Amniotic epithelial cell (primary cell): ENCODE measurements around the gene EMSY.
A peak's percentile ranks its signal among the peaks of the same experiment; 100 is the strongest.
"Not testable (repeated sequence)": the region's sequence is repeated elsewhere in the genome, so short reads cannot be mapped to it uniquely, and the experiment has no call there.

Experiments used
- DNase-seq: peaks from one replicate; pipeline ENCODE4 v3.0.0-alpha.2; 2010; ENCODE audit warnings: low read depth

Gene EMSY

DNA sequence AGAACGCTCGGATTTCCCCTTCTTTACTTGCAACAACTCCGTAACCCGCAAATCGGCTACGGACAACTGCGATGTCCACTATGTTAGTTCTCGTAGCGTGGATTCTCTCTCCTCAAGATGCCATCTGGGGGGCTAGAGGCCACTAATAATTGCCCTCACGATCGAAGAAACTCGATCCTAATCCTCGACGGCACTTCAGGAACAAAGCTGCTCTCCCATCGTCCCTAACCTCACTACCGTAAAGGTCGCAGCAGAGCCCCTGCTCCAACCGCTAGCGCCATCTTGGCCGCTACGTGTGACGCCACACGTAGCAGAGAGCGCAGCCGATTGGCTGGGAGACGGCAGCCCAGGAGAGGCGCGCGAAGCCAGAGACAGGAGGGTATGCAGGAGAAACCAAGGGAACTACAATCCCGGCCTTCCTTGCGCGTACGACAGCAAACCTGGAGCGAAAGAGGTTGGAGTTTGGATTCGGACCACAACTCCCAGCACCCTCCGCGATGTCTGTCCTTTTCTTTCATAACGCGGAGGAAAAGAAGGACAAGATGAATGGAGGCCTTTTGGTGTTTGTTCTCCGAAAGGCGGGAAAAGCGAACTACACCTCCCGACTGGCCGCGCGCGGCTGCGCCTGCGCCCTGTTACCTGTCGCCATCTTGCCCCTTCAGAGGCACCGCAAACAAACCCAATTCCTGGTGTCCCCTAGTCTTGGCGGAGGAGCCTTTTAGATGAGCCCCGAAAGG is at the start of gene EMSY:
Gene EMSY, plus strand, starts transcription at position 635 of the 737 bp plus-strand sequence. CDS start 1,921 bp downstream, outside the sequence.
- peak; percentile 100 for DNase-seq

DNA sequence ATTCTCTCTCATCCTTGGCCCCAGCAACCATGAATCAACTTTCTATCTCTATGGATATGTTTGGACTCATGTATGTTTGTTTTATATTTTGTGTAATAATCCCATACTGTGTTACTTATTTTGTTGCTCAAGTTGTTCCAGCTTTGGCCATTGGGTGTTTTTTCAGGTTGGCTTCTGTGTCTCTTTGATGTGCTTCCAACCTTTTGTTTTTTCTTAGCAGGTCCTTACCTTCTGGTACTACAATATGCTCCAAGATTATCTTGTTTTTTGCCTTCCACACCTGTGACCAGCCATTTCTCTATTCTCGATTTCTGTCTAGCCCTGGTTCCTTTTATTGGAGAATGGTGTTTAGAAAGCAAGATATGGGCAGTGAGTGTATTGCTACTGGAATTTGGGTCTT is 49.5 kb upstream of the EMSY start:
- no peak for DNase-seq

DNA sequence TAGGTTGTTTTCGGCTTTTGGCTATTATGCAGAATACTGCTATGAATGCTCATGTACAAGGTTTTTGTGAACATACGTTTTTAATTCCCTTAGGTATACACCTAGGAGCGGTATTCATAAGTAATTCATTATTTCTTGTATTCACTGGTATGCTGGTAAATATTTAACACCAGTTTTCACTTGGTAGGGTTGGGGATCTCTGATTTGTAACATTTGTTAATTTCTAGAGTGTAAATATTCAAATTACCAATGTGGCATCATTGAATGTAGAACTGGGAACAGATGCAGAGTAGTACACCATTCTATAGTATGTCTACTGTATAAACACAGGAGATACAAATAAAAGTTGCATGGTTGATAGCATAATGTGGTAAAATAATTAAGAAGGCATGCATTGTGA is 47.4 kb upstream of the EMSY start:
- DNase-seq = no peak

- DNase-seq = no peak
Measured at GRCh38 chr11:76400967-76401366, 43.9 kb upstream of the EMSY start.

- DNase-seq = not testable (repeated sequence)
Measured at GRCh38 chr11:76401484-76401883, 43.3 kb upstream of the EMSY start.

DNA sequence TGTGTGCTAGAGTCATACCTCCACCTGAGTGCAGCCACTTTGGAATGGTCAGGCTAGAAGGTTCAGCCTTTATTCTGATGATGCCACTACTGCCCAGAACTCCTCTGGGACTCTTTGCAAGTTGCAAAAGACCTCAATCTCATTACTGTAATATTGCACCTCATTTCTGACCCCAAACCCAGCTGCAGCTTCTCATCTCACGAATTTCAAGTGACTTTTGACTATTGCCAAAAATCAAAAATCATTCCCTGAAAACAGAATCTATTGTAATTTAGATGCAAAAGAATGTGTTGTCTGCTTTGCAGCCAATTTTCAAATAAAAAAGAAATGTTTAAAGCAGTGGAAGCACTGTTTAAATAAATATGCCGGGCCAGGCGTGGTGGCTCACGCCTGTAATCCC is 38.5 kb upstream of the EMSY start:
- DNase-seq = no peak

GRCh38 chr11:76408171-76408965 is 36.5 kb upstream of the EMSY start:
- DNase-seq = no peak

GRCh38 chr11:76410851-76411357 is 33.9 kb upstream of the EMSY start:
- DNase-seq = peak; percentile 3

DNA sequence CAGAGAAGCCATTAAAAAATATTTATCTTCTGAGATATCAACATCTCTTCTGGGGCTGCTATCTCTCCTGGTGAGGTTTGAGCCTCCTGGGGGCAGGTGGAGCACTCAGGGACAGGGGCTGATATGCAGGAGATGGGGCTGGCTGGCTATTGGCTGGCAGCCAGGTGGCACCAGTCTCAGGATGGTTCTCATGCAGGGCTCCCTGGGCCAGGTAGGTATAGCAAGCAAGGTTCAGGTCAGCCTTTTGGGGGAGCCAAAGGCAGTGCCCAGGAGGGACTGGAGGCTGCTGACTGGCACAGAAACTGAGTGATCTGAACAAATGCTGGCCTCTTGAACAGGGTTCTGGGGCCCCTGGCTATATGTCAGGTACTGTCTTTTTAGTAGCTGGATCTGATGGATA is 29.7 kb upstream of the EMSY start:
- no peak for DNase-seq

DNA sequence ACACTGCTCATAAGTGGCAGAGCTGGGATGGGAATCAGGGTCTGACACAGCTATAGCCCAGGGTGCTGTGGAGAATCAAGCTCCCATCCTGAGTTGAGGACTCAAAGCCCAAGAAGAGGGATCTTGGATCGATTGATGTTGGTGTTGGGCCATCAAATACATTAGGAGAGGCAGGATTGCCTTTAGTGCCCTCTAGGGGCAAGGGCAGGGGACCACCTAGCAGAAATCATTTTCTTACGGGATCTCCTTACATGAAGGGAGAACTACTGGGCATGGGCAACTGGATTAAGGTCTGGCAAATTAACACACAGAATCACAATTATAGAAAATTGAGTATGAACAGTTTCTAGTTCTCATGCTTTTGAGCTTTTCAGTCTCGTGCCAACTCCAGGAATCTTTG is 24.9 kb upstream of the EMSY start:
- DNase-seq = no peak

- DNase-seq = no peak
Measured at GRCh38 chr11:76424379-76424778, 20.4 kb upstream of the EMSY start.

DNA sequence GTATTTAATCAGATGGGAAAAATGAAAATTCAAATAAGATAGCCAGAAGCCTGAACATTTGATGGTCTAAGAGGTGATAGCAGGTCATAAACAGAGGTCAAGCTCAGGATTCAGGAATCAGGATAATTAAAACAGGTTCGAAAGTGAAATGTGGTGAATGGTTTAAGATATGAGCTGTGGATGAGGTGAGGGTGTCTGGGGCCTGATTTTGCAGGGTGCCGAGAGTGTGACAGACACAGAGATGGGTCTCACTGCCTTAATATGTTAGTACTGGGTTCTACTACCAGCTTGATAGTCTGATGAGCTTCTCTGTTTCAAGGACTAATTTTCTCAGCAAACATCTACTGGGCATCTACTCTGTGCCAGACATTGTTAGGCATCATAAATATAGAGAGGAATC is 19.9 kb upstream of the EMSY start:
- DNase-seq = no peak

DNA sequence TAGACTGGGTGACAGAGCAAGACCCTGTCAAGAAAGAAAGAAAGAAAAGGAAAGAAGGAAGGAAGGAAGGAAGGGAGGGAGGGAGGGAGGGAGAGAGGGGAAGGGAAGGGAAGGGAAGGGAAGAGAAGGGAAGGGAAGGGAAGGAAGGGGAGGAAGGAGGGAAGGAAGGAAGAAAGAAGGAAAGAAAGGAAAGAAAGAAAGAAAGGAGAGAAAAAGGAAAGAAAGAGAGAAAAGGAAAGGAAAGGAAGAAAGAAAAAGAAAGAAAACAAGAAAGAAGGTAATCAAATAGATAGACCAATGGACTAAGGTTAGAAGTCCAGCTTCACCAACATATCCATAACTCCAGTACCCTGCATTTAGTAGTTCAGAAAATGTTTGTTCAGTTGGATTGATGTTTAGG is 18.2 kb upstream of the EMSY start:
- no peak for DNase-seq

GRCh38 chr11:76436020-76436419 is 8.8 kb upstream of the EMSY start:
- DNase-seq = no peak

DNA sequence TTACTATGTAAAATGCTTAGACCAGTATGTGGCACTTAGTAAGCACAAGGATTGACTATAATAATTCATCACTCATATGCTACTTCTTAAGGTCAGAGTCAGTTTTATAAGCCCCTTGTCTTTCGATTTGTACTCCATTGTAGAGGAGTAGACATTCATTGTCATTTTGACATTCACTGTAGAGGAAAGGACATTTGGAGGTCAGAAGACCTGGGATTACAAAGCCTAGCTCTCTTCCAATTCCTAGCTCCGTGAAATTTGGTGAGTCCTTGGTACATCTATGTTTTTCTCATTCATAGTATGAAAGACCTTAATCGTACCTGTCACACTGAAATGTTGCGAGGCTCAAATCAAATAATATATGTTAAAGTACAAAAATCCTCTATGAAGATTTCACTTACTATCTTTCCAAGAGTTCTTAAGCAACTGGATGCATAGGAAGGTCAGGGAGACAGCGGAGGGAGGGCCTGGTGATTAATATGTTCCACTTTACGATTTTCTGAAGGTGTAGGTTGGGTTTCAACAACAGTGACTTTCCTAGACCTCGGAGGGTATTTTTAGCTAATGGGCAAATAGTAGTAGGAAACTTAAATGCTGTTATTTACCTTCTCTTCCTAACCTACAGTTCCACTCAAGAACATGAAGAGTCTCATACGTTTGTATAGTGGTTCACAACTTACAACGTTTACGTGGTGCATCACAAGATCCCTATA is 1.4 kb upstream of the EMSY start:
- DNase-seq = peak; percentile 36

GRCh38 chr11:76444065-76444383 is 794 bp upstream of the EMSY start:
- DNase-seq = no peak

- DNase-seq = peak; percentile 88
Measured at GRCh38 chr11:76445121-76446084, 585 bp downstream of the EMSY start.

DNA sequence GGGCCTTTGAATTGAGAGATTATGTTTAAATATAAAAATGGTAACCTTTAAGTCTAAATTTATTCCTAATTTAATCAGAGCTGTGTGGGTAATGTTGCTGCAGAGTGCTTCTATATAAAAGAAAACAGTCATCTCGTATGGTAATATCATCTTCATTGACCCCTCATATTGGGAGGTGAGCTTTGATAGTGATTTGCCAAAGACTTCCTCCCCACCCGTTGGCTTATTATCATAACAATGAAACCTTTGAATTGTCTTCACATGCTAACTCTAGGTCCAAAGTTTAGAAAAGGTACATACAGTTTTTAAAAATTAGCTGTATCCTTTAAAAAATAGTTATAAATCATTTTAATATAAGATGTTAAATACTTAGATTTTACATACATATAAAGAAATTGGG is 3.7 kb downstream of the EMSY start:
- DNase-seq = no peak

DNA sequence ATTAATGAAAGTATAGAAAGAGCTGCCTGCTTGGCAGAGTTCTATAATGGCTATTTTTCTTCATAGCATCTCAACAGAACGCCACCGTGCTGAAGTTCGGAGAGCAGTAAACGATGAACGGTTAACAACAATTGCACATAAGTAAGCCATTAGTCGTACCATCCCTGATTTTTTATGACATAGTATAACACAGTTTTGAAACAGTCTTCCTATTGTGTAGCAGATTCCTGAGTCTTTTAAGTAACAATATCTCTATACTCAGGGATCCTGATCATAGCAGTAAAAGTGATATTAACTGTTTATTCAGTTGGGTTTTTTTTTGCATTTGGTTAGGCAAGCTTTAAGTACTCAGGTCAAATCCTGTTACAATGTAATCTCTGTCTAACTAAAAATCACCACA is 8.4 kb downstream of the EMSY start:
- DNase-seq = no peak

- DNase-seq = no peak
Measured at GRCh38 chr11:76455331-76455730, 10.5 kb downstream of the EMSY start.

- no peak for DNase-seq
Measured at GRCh38 chr11:76455931-76456330, 11.1 kb downstream of the EMSY start.

- DNase-seq = no peak
Measured at GRCh38 chr11:76456571-76456970, 11.8 kb downstream of the EMSY start.
